ENCODE results near the gene SMLR1. TPM values are rescaled to one million over a fixed set of nuclear protein-coding genes. Genes with fewer than 3 reads are reported as not detected.

SMLR1 gene
- polyA plus RNA-seq, 2 donors, result not detected

DNA sequence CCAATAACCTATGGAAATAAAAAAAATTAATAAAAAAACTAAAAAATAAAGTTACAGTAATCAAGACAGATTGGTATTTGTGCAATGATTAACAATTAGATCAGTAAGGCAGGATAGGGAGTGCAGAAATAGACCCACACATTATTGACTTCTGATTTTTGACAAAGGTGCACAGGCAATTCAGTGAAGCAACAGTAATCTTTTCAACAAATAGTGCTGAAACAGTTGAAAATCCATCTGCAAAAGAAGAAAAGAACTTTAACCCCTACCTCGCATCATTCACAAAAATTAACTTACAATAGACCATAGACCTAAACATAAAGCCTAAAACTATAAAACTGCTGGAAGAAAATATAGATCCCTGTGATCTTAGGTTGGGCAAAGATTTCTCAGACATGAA lies 4.5 kb upstream of the SMLR1 start:
- H3K9me3 ChIP-seq (ENCODE audit: control insufficient read depth in 2 of 2, insufficient read depth in 1 of 2, low read depth in 1 of 2, low read length in 1 of 2), result no peaks in the 10 kb centered on the region
- 84 to 89% methylated on average over 1 of the region's 1 CpG for WGBS, 2 donors
- no peak overlapping the region for H3K27ac ChIP-seq (ENCODE audit: low read depth in 2 of 2, low read length in 1 of 2)

GRCh38 chr6:130824978-130825694 lies 2.1 kb upstream of the SMLR1 start:
- Histone ChIP-seq H3K27ac (ENCODE audit: low read depth in 2 of 2, low read length in 1 of 2) (no peak overlapping the region), H3K9me3 (ENCODE audit: control insufficient read depth in 2 of 2, insufficient read depth in 1 of 2, low read depth in 1 of 2, low read length in 1 of 2) (no peaks in the 10 kb centered on the region)

More for the DNA sequence above, 4.5 kb upstream of the SMLR1 start:
- H3K4me1 ChIP-seq (ENCODE audit: control insufficient read depth in 2 of 2, insufficient read depth in 2 of 2, low read length in 1 of 2), result no peaks in the 10 kb centered on the region
- no peaks in the 10 kb centered on the region for H3K36me3 ChIP-seq (ENCODE audit: control insufficient read depth in 2 of 2, insufficient read depth in 2 of 2, low read length in 1 of 2)
- H3K4me3 ChIP-seq (ENCODE audit: low read depth in 1 of 2, low read length in 2 of 2), result no peak overlapping the region
- no peaks in the 10 kb centered on the region for H3K27me3 ChIP-seq (ENCODE audit: control insufficient read depth in 1 of 2, insufficient read depth in 2 of 2, low read length in 2 of 2)

DNA sequence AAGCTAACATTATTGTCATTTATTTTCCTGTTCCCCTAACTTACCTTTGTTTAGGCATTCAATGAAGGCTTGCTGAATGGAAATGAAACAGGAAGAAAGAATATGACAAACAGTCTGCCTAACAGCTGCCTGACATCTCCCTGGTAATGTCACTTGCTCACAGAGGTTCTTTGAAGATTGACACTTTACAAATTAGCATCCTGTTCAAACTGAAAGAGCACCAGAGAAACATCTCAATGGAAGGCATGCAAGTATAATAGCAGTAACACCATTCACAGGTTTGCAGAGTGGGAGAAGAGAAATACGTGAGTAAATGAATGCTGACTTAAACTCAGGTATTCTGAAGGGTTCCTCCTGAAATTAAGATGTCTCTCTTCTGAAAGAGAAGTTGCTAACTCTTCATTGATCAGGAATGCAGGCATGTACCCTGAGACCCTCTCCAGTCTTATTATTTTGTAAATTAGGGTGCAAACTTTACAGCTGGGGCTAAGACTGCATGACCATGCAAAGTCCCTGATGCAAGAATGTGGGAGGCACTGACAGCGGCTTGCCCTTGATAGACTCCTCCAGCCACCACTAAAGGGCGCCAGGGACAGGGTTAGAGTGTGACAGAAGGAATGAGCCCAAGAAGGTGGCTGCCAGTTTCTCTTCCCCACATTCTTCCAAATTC lies 1.3 kb upstream of the SMLR1 start:
- H3K27ac ChIP-seq (ENCODE audit: low read depth in 2 of 2, low read length in 1 of 2), result no peak overlapping the region
- no peaks in the 10 kb centered on the region for H3K9me3 ChIP-seq (ENCODE audit: control insufficient read depth in 2 of 2, insufficient read depth in 1 of 2, low read depth in 1 of 2, low read length in 1 of 2)
- no peak overlapping the region for H3K4me3 ChIP-seq (ENCODE audit: low read depth in 1 of 2, low read length in 2 of 2)
- H3K27me3 ChIP-seq (ENCODE audit: control insufficient read depth in 1 of 2, insufficient read depth in 2 of 2, low read length in 2 of 2), result no peaks in the 10 kb centered on the region
- no peaks in the 10 kb centered on the region for H3K4me1 ChIP-seq (ENCODE audit: control insufficient read depth in 2 of 2, insufficient read depth in 2 of 2, low read length in 1 of 2)
- 86 to 88% methylated on average over 3 of the region's 3 CpGs for WGBS, 2 donors
- H3K36me3 ChIP-seq (ENCODE audit: control insufficient read depth in 2 of 2, insufficient read depth in 2 of 2, low read length in 1 of 2), result no peaks in the 10 kb centered on the region

More at GRCh38 chr6:130824978-130825694, 2.1 kb upstream of the SMLR1 start:
- WGBS, 2 donors, result 76 to 82% methylated on average over 5 of the region's 5 CpGs
- H3K4me1 ChIP-seq (ENCODE audit: control insufficient read depth in 2 of 2, insufficient read depth in 2 of 2, low read length in 1 of 2), result no peaks in the 10 kb centered on the region
- no peak overlapping the region for H3K4me3 ChIP-seq (ENCODE audit: low read depth in 1 of 2, low read length in 2 of 2)
- H3K27me3 ChIP-seq (ENCODE audit: control insufficient read depth in 1 of 2, insufficient read depth in 2 of 2, low read length in 2 of 2), result no peaks in the 10 kb centered on the region
- no peaks in the 10 kb centered on the region for H3K36me3 ChIP-seq (ENCODE audit: control insufficient read depth in 2 of 2, insufficient read depth in 2 of 2, low read length in 1 of 2)

DNA sequence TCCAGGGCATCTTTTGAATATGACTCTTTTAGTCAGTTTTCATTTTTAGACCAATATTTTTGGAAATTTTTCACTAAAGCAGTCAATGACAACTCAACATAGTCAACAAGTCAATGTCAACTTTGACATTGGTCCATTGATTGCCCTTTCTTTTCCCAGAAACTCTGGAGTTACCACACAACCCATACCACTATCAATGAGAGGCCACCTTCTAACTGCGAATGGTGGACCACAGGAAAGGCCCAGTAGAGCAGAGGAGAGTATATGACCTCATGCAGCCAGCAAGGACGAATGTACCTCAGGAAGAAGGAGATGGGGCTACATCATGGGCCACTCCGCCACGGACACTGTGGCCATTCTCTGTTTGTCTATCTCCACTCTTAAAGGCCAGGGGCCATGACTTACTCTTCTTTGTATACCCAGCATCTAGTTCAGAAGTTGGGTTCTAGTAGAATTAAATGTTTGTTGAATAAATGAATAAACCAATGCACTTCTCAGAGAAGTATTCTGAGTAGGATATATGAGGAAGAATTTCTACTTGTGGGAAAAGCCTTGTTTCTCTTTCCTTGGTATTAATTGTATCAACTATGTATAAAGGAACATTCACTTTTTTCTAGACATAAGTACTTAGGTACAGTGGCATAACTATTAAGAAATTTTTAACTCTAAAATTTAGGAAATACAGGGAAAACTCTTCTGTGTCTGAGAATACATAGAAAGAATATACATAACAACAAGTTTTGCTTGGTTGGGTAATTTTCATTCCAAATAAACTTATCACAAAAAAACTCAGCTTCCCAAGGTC lies 562 bp upstream of the SMLR1 start:
- Histone ChIP-seq H3K36me3 (ENCODE audit: control insufficient read depth in 2 of 2, insufficient read depth in 2 of 2, low read length in 1 of 2) (no peaks in the 10 kb centered on the region), H3K27ac (ENCODE audit: low read depth in 2 of 2, low read length in 1 of 2) (no peak overlapping the region), H3K4me3 (ENCODE audit: low read depth in 1 of 2, low read length in 2 of 2) (no peak overlapping the region), H3K27me3 (ENCODE audit: control insufficient read depth in 1 of 2, insufficient read depth in 2 of 2, low read length in 2 of 2) (no peaks in the 10 kb centered on the region), H3K9me3 (ENCODE audit: control insufficient read depth in 2 of 2, insufficient read depth in 1 of 2, low read depth in 1 of 2, low read length in 1 of 2) (no peaks in the 10 kb centered on the region), H3K4me1 (ENCODE audit: control insufficient read depth in 2 of 2, insufficient read depth in 2 of 2, low read length in 1 of 2) (no peaks in the 10 kb centered on the region)
- 89 to 93% methylated on average over 4 of the region's 4 CpGs for WGBS, 2 donors

GRCh38 chr6:130829333-130829910 lies 2.2 kb downstream of the SMLR1 start:
- no peak overlapping the region for H3K27ac ChIP-seq (ENCODE audit: low read depth in 2 of 2, low read length in 1 of 2)
- no peaks in the 10 kb centered on the region for H3K27me3 ChIP-seq (ENCODE audit: control insufficient read depth in 1 of 2, insufficient read depth in 2 of 2, low read length in 2 of 2)
- WGBS, 2 donors, result 70 to 75% methylated on average over 4 of the region's 4 CpGs
- no peaks in the 10 kb centered on the region for H3K36me3 ChIP-seq (ENCODE audit: control insufficient read depth in 2 of 2, insufficient read depth in 2 of 2, low read length in 1 of 2)
- H3K4me3 ChIP-seq (ENCODE audit: low read depth in 1 of 2, low read length in 2 of 2), result no peak overlapping the region
- H3K9me3 ChIP-seq (ENCODE audit: control insufficient read depth in 2 of 2, insufficient read depth in 1 of 2, low read depth in 1 of 2, low read length in 1 of 2), result no peaks in the 10 kb centered on the region
- no peaks in the 10 kb centered on the region for H3K4me1 ChIP-seq (ENCODE audit: control insufficient read depth in 2 of 2, insufficient read depth in 2 of 2, low read length in 1 of 2)

- no peak overlapping the region for H3K4me3 ChIP-seq (ENCODE audit: low read depth in 1 of 2, low read length in 2 of 2)
- H3K4me1 ChIP-seq (ENCODE audit: control insufficient read depth in 2 of 2, insufficient read depth in 2 of 2, low read length in 1 of 2), result no peaks in the 10 kb centered on the region
- H3K27ac ChIP-seq (ENCODE audit: low read depth in 2 of 2, low read length in 1 of 2), result no peak overlapping the region
- peaks cover 0 to 3% of the 10 kb centered on the region in 2 donors for H3K36me3 ChIP-seq (ENCODE audit: control insufficient read depth in 2 of 2, insufficient read depth in 2 of 2, low read length in 1 of 2)
- H3K9me3 ChIP-seq (ENCODE audit: control insufficient read depth in 2 of 2, insufficient read depth in 1 of 2, low read depth in 1 of 2, low read length in 1 of 2), result no peaks in the 10 kb centered on the region
- WGBS, 2 donors, result 86 to 87% methylated on average over 5 of the region's 5 CpGs
- no peaks in the 10 kb centered on the region for H3K27me3 ChIP-seq (ENCODE audit: control insufficient read depth in 1 of 2, insufficient read depth in 2 of 2, low read length in 2 of 2)
Observed at GRCh38 chr6:130831607-130832006, 4.4 kb downstream of the SMLR1 start.

- WGBS, 2 donors, result 36 to 63% methylated on average over 1 of the region's 1 CpG
Observed at GRCh38 chr6:130833569-130833968, 6.4 kb downstream of the SMLR1 start.

DNA sequence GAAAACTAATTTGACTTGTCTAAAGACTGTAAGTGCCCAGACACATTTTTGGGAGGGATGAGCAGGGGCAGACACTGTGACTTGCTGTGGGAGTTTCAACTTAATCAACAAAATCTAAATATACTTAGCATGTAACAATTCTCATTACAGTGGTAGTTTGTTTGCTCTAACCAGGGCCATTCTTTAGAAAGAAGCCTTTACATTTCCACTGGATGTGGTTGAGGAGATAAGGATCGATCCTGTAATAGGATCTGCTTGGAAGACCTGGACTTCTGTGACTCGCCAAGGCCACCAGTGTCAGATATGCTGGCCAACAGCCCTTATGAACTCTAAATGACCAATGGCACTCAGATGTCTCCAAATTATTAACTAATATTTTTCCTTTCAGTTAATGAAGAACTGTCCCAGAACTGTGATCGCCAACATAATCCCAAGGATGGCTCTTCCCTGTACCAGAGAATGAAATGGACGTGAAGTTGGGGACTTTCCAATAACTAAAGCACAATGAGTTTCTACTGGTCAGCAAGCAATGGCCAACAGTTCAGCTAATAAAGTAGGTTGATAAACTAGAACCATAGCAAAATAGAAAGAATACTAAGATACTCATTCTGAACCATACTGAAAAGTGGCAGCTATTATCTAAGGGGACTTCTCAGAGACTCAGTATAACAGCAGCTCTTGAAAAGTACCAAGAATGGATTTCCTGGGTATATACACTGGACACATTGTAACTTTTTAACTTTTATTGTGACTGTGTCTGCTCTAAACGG lies 7.5 kb downstream of the SMLR1 start:
- no peak overlapping the region for H3K4me3 ChIP-seq (ENCODE audit: low read depth in 1 of 2, low read length in 2 of 2)
- no peaks in the 10 kb centered on the region for H3K27me3 ChIP-seq (ENCODE audit: control insufficient read depth in 1 of 2, insufficient read depth in 2 of 2, low read length in 2 of 2)
- peaks cover 0 to 3% of the 10 kb centered on the region in 2 donors for H3K36me3 ChIP-seq (ENCODE audit: control insufficient read depth in 2 of 2, insufficient read depth in 2 of 2, low read length in 1 of 2)
- no peak overlapping the region for H3K27ac ChIP-seq (ENCODE audit: low read depth in 2 of 2, low read length in 1 of 2)
- 88 to 93% methylated on average over 5 of the region's 5 CpGs for WGBS, 2 donors
- no peaks in the 10 kb centered on the region for H3K9me3 ChIP-seq (ENCODE audit: control insufficient read depth in 2 of 2, insufficient read depth in 1 of 2, low read depth in 1 of 2, low read length in 1 of 2)
- no peaks in the 10 kb centered on the region for H3K4me1 ChIP-seq (ENCODE audit: control insufficient read depth in 2 of 2, insufficient read depth in 2 of 2, low read length in 1 of 2)

More at GRCh38 chr6:130833569-130833968, 6.4 kb downstream of the SMLR1 start:
- Histone ChIP-seq H3K9me3 (ENCODE audit: control insufficient read depth in 2 of 2, insufficient read depth in 1 of 2, low read depth in 1 of 2, low read length in 1 of 2) (no peaks in the 10 kb centered on the region), H3K27me3 (ENCODE audit: control insufficient read depth in 1 of 2, insufficient read depth in 2 of 2, low read length in 2 of 2) (no peaks in the 10 kb centered on the region), H3K36me3 (ENCODE audit: control insufficient read depth in 2 of 2, insufficient read depth in 2 of 2, low read length in 1 of 2) (peaks cover 0 to 3% of the 10 kb centered on the region in 2 donors), H3K4me1 (ENCODE audit: control insufficient read depth in 2 of 2, insufficient read depth in 2 of 2, low read length in 1 of 2) (no peaks in the 10 kb centered on the region), H3K4me3 (ENCODE audit: low read depth in 1 of 2, low read length in 2 of 2) (no peak overlapping the region), H3K27ac (ENCODE audit: low read depth in 2 of 2, low read length in 1 of 2) (no peak overlapping the region)

All from esophagus (tissue), 2 donors.